Forelimb muscle (tissue), 1 donor: ENCODE measurements around the gene NATD1. TPM values are rescaled to one million over a fixed set of nuclear protein-coding genes. Genes with fewer than 3 reads are reported as not detected.
A peak's percentile ranks its signal among the peaks of the same experiment; 100 is the strongest.

Experiments used
- DNase-seq: peaks from one replicate; pipeline ENCODE4 v3.0.0-alpha.2; 2013; ENCODE audit warnings: low read depth
- polyA plus RNA-seq: library from polyadenylated mRNA; unstranded; fragments of 120-200 nt; gene quantifications from one replicate; pipeline ENCODE4 v1.2.1, GENCODE V29; 2013; ENCODE audit not compliant: insufficient read length

Gene NATD1
- 20.1 TPM for polyA plus RNA-seq

- peak; percentile 54 for DNase-seq
Measured at GRCh38 chr17:21252796-21253645, at the start of gene NATD1. TSS of gene NATD1 (minus strand) at chr17:21253410. CDS start at chr17:21253264, 146 bp downstream.

GRCh38 chr17:21301593-21302550 lies 48.7 kb upstream of the NATD1 start:
- no peak for DNase-seq

- no peak for DNase-seq
Measured at GRCh38 chr17:21300601-21301571, 47.7 kb upstream of the NATD1 start.

GRCh38 chr17:21299981-21300600 lies 46.9 kb upstream of the NATD1 start:
- no peak for DNase-seq

GRCh38 chr17:21298983-21299519 lies 45.8 kb upstream of the NATD1 start:
- no peak for DNase-seq

- no peak for DNase-seq
Measured at GRCh38 chr17:21298056-21298982, 45.1 kb upstream of the NATD1 start.

- DNase-seq: no peak
Measured at GRCh38 chr17:21297597-21297996, 44.4 kb upstream of the NATD1 start.

- DNase-seq: no peak
Measured at GRCh38 chr17:21297026-21297520, 43.9 kb upstream of the NATD1 start.

GRCh38 chr17:21296097-21297025 lies 43.2 kb upstream of the NATD1 start:
- DNase-seq: no peak

- no peak for DNase-seq
Measured at GRCh38 chr17:21295036-21295952, 42.1 kb upstream of the NATD1 start.

- DNase-seq: no peak
Measured at GRCh38 chr17:21294321-21295035, 41.3 kb upstream of the NATD1 start.

- no peak for DNase-seq
Measured at GRCh38 chr17:21293831-21294210, 40.6 kb upstream of the NATD1 start.

- DNase-seq: no peak
Measured at GRCh38 chr17:21292867-21293830, 39.9 kb upstream of the NATD1 start.

- no peak for DNase-seq
Measured at GRCh38 chr17:21291862-21292261, 38.7 kb upstream of the NATD1 start.

GRCh38 chr17:21291357-21291756 lies 38.1 kb upstream of the NATD1 start:
- no peak for DNase-seq
